K562 (cell line): ENCODE data around the gene FAM200A. TPM values are rescaled to one million over a fixed set of nuclear protein-coding genes. Genes with fewer than 3 reads are reported as not detected.
A peak's percentile ranks its signal among the peaks of the same experiment; 100 is the strongest.

Experiments used
- E2F3 ChIP-seq: fragments of 250-450 bp; sonication (Bioruptor Pico); IDR thresholded peaks from 2 replicates; pipeline ENCODE4 v1.4.0; 2020; ENCODE audit warnings: mild to moderate bottlenecking
- GTF2E2 ChIP-seq: fragments of 200-800 bp; sonication (Bioruptor generic); IDR thresholded peaks from 2 replicates; pipeline ENCODE4 v1.6.1; 2016; ENCODE audit warnings: missing genetic modification characterization, missing compliant biosample characterization
- HDAC8 ChIP-seq: fragments of 450-650 bp; IDR thresholded peaks from 2 replicates; pipeline ENCODE4 v1.6.1; 2016; ENCODE audit warnings: mild to moderate bottlenecking, missing genetic modification characterization, moderate library complexity, missing compliant biosample characterization
- HDGF ChIP-seq: fragments of 450-650 bp; IDR thresholded peaks from 2 replicates; pipeline ENCODE4 v1.6.1; 2016
- KAT8 ChIP-seq: fragments of 450-650 bp; IDR thresholded peaks from 2 replicates; pipeline ENCODE4 v1.6.1; 2016; ENCODE audit warnings: low read depth, mild to moderate bottlenecking
- NRF1 ChIP-seq, 2 experiments: fragments of 450-650 bp; IDR thresholded peaks in 1 of 2; conservative IDR thresholded peaks in 1 of 2; 2 replicates each; pipeline ENCODE4 v1.6.1; 2014; ENCODE audit warnings: mild to moderate bottlenecking in 2 of 2
- PHB ChIP-seq: fragments of 250-450 bp; sonication (Bioruptor Pico); IDR thresholded peaks from 2 replicates; pipeline ENCODE4 v1.5.0; 2021
- POLR2B ChIP-seq: fragments of 450-650 bp; IDR thresholded peaks from 2 replicates; pipeline ENCODE4 v1.6.1; 2018; ENCODE audit warnings: low read depth; ENCODE audit not compliant: partially characterized antibody
- PTRF ChIP-seq: fragments of 450-650 bp; IDR thresholded peaks from 2 replicates; pipeline ENCODE4 v1.6.1; 2016; ENCODE audit warnings: mild to moderate bottlenecking, missing genetic modification characterization, missing compliant biosample characterization
- SMARCB1 ChIP-seq: IDR thresholded peaks from 2 replicates; pipeline ENCODE4 v1.6.1; 2011; ENCODE audit warnings: improper control_type of control experiment, low read depth; ENCODE audit not compliant: insufficient read length
- SMARCC2 ChIP-seq: fragments of 450-650 bp; IDR thresholded peaks from 2 replicates; pipeline ENCODE4 v1.6.1; 2017; ENCODE audit warnings: antibody characterized with exemption, moderate library complexity, mild to moderate bottlenecking, low read depth
- TBL1XR1 ChIP-seq, 2 experiments: IDR thresholded peaks; 2 replicates each; pipeline ENCODE4 v1.6.1; 2012; ENCODE audit warnings: improper control_type of control experiment in 2 of 2, low read length in 2 of 2, mild to moderate bottlenecking in 1 of 2
- ZC3H8 ChIP-seq: fragments of 450-650 bp; IDR thresholded peaks from 2 replicates; pipeline ENCODE4 v1.6.1; 2017
- ZNF518B ChIP-seq: fragments of 250-450 bp; sonication (Bioruptor Pico); IDR thresholded peaks from 2 replicates; pipeline ENCODE4 v1.5.0; 2021; ENCODE audit warnings: mild to moderate bottlenecking, moderate library complexity
- polyA plus RNA-seq, 8 experiments: library from polyadenylated mRNA; depleted of rRNA in 4 of 8; stranded (reverse) in 5 of 8; unstranded in 3 of 8; fragments of >200 nt; fragmentation: Nextera tagmentation in 2 of 8; fragmentation: Illumina TruSeq in 1 of 8; extraction: Ambion mirVana in 2 of 8; extraction: Trizol in 1 of 8; gene quantifications; 2 replicates each; pipeline versions ENCODE4 v1.2.1 to v1.2.3, GENCODE V29; 2011 to 2014; ENCODE audit warnings: inconsistent platforms in 1 of 8, missing spikeins in 1 of 8
- total RNA-seq, 7 experiments: library from RNA; depleted of rRNA in 6 of 7; stranded (reverse); fragments of >200 nt in 6 of 7; fragmentation: Illumina TruSeq in 2 of 7; extraction: Trizol in 2 of 7; gene quantifications; 2 replicates each; pipeline versions ENCODE4 v1.2.1 to v1.2.3, GENCODE V29; 2011 to 2021; ENCODE audit warnings: low replicate concordance in 1 of 7
- TF ChIP-seq, protein P1 (sequence below), 3 experiments: fragments of 200-800 bp in 1 of 3; sonication (Bioruptor generic) in 1 of 3; sonication (generic) in 1 of 3; formaldehyde crosslinking in 1 of 3; IDR thresholded peaks; 2 replicates each; pipeline versions ENCODE4 v1.6.1 to v1.8.0; 2016 to 2022; ENCODE audit warnings: mild to moderate bottlenecking in 2 of 3, missing compliant biosample characterization in 2 of 3, missing genetic modification characterization in 2 of 3, missing genetic modification reagents in 1 of 3
- TF ChIP-seq, protein P2 (sequence below): sonication (generic); formaldehyde crosslinking; IDR thresholded peaks from 2 replicates; pipeline ENCODE4 v1.9.0; 2022; ENCODE audit warnings: mild to moderate bottlenecking, missing genetic modification reagents
- TF ChIP-seq, protein P3 (sequence below): fragments of 250-450 bp; sonication (Bioruptor Pico); IDR thresholded peaks from 2 replicates; pipeline ENCODE4 v1.8.0; 2021; ENCODE audit warnings: mild to moderate bottlenecking, moderate library complexity

FAM200A gene
- total and polyA plus RNA-seq, 9 of the 15 experiments (the other 6 are each of a cell fraction or from before 2014, with no cell fraction given) = 3.3 to 11.2 (median 8.3) TPM

DNA sequence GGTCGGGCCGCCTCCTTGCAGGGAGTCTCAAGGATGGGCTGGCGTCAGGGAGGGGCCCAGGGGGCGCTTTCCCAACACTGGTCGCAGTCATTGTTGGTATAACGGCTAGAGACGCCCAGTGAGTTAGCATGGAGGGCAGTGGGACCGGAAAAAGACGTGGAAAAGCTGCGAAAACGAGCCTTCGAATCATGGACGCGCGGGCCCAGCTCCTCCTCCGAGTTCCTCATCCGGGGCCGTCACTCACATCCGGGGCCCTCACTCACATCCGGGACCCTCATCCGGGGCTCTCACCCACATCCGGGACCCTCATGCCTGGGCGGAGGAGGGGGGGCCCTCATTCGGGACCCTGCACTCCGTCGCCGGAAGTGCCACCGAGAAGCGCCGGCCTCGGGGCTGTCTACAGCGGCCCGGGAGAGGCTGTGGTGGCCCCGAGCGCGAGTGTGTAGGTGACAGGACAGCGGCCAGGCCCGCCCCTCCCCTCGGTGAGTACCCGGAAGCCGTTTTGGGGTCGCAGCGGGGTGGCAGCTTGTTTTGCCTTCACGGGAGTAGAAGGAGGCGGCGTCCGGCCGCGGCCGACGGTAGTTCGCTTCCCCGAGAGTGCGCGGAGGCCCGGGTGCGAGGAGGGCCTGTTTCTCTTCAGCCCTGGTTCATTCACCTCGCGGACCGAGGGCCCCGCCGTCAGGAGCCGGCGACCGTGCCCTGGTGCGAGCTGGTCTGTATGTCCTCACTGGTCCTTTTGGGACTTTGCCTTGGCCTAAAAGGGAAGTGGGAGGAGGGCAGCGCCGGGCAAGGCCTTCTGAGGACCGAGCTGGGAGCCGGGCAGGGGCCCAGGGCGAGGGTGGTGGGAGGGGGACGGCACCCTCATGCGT, 6.6 kb upstream of the FAM200A start, which contains the start of gene ZNF655 (continued):
- TF ChIP-seq, protein P1, sequence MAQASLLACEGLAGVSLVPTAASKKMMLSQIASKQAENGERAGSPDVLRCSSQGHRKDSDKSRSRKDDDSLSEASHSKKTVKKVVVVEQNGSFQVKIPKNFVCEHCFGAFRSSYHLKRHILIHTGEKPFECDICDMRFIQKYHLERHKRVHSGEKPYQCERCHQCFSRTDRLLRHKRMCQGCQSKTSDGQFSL (CRISPR knock-in tag; IDR thresholded peaks at IDR 0.05) = peak; percentile 78; the same call in 1 of the 2 replicates
- TF ChIP-seq, protein P1 (tag; IDR thresholded peaks at IDR 0.05) = peak in 1 of 2 experiments; percentile 72; a peak in 1 of 4 replicates
- TF ChIP-seq, protein P2, sequence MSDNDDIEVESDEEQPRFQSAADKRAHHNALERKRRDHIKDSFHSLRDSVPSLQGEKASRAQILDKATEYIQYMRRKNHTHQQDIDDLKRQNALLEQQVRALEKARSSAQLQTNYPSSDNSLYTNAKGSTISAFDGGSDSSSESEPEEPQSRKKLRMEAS = peak; percentile 29
- TF ChIP-seq PTRF = no peak
- peak; percentile 23 to 26; a peak in 2 of 4 replicates for TF ChIP-seq TBL1XR1 (IDR thresholded peaks at IDR 0.05; ENCODE audit: low read length in 2 of 2)
- TF ChIP-seq SMARCC2 = no peak
- TF ChIP-seq KAT8 = no peak
- peak; percentile 89 for TF ChIP-seq GTF2E2 (tag)
- no peak for TF ChIP-seq SMARCB1
- TF ChIP-seq, protein P3, sequence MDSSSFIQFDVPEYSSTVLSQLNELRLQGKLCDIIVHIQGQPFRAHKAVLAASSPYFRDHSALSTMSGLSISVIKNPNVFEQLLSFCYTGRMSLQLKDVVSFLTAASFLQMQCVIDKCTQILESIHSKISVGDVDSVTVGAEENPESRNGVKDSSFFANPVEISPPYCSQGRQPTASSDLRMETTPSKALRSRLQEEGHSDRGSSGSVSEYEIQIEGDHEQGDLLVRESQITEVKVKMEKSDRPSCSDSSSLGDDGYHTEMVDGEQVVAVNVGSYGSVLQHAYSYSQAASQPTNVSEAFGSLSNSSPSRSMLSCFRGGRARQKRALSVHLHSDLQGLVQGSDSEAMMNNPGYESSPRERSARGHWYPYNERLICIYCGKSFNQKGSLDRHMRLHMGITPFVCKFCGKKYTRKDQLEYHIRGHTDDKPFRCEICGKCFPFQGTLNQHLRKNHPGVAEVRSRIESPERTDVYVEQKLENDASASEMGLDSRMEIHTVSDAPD = no peak
- peak; percentile 50 to 57 for TF ChIP-seq NRF1 (conservative IDR thresholded peaks at IDR 0.05 in 1 of 2, IDR thresholded peaks at IDR 0.05 in 1 of 2)
- TF ChIP-seq PHB (CRISPR knock-in tag) = 0 out of 2 replicates have a peak, but pooled peaks have one; percentile 13
- TF ChIP-seq HDGF = no peak
- 0 out of 2 replicates have a peak, but pooled peaks have one; percentile 1 for TF ChIP-seq E2F3
- TF ChIP-seq ZNF518B (CRISPR knock-in tag) = no peak
- peak; percentile 91 for TF ChIP-seq POLR2B
- TF ChIP-seq HDAC8 (tag) = no peak
- TF ChIP-seq ZC3H8 = no peak
